LNCAP (cell line): Measurements from ENCODE around the gene POU6F2.

Source experiments
- TF ChIP-seq, protein P1 (sequence below): fragments of 450-650 bp; IDR thresholded peaks from 2 replicates; pipeline ENCODE4 v1.5.1; 2017; ENCODE audit warnings: mild to moderate bottlenecking

Gene POU6F2

DNA sequence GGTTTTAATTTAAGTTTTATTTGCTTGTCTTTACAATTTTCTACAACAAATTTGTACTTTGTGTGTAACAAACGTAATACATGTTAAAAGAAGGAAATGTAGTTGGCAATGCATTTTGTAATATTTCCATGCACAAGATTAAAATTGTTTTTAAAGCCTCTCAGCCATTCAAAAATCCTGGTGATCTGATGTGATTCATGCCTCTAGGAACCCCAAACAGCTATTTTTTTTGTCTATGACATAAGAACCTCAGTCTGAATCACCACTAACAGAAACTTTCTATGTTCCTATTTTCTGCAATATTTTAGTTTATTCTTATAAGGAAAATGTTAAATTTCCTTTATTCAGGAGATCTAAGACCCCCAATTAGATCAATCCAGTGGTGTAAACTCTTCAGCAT is 405.4 kb downstream of the POU6F2 start:
- TF ChIP-seq, protein P1, sequence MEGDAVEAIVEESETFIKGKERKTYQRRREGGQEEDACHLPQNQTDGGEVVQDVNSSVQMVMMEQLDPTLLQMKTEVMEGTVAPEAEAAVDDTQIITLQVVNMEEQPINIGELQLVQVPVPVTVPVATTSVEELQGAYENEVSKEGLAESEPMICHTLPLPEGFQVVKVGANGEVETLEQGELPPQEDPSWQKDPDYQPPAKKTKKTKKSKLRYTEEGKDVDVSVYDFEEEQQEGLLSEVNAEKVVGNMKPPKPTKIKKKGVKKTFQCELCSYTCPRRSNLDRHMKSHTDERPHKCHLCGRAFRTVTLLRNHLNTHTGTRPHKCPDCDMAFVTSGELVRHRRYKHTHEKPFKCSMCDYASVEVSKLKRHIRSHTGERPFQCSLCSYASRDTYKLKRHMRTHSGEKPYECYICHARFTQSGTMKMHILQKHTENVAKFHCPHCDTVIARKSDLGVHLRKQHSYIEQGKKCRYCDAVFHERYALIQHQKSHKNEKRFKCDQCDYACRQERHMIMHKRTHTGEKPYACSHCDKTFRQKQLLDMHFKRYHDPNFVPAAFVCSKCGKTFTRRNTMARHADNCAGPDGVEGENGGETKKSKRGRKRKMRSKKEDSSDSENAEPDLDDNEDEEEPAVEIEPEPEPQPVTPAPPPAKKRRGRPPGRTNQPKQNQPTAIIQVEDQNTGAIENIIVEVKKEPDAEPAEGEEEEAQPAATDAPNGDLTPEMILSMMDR, result no peak

DNA sequence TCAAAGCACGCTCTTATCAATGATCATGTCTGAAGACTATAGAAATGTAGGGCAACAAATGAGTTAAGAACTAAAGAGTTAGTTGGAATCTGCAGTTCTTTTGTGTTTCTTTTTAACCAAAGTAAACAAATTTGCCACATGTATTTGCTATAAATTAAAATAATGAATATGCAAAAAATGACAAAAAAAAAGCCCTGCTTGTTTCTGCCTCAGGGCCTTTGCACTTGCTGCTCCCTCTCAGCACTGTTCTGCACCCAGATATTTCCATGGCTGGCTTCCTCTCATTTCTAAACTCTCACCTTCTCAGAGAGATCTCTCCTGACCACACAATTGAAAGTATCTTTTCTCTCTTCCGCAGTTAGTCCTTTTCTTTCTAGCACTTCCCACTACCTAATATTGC is 406.7 kb downstream of the POU6F2 start:
- TF ChIP-seq, protein P1, result no peak

DNA sequence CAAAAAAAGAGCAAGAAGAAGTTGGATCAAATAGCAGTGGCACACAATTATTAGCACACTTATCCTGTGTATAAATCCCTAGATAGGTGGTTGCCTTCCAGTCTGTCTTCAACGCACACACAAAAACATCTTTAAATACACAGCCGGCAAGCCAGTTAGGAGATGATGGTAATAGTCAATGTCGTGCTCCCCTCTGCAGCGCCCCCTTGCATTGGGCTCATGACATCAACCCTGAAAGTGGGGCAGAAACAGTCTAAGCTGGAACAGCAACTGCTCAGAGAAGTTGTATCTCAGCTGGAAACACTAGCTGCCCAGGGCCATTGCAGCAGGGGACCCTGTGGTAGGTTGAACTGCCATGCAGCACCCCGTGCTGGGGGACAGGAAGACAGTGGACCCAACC is 409.0 kb downstream of the POU6F2 start:
- TF ChIP-seq, protein P1, result no peak

DNA sequence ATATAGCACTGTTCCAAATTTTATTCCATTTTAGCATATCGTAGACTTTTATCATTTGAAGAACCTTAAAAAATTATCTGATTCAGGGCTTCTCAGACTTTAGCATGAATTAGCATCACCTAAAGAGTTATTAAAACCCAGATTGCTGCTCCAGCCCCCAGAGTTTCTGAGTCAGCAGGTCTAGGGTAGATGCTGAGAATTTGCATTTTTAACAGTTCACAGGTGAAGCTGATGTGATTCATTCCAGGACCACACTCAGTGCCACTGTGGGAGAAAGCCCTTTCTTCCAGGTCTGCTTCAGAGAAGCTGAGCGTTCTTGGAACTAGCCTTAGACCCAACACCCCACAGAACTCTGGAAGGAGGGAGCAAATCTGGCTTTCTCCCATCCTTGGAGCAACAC is 414.4 kb downstream of the POU6F2 start:
- TF ChIP-seq, protein P1, result no peak

DNA sequence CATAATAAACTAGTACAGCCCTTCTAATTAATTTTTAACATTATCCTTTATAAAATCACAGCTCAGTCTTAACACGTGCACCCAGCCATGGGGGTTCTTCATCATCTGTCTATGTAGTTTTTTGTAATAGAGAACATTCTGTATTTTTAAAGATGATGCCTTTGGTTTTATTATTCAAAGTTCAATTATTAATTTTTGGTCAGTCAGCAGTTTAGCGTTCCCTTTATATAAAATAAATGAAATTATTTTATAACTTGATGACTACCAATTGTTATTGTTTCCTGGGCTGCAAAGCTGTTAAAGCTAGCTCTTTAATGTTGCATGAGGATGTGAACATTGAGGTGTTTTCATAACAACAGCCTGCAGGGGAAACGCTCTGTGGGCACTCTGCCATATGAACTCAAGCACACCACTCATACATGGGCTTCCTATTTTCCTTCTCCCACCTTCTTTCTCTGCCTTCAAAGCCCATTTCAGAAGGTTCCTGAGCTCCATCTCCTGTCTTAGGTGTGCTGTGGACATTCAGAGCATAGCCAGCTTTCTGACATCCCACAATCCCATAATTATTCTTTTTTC is 416.5 kb downstream of the POU6F2 start:
- TF ChIP-seq, protein P1, result no peak

DNA sequence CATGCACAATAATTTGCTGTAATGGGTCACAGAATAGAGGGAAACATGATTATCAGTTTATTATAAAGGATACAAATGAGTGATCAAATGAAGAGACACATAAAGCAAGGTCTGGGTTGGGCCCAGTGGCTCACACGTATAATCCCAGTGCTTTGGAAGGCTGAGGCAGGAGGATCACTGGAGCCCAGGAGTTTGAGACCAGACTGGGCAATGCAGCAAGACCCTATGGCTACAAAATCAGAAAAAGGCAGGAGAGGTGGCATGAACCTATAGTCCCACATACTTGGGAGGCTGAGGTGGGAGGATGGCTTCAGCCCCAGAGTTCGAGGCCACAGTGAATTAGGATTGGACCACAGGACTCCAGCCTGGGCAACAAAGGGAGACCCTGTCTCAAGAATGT is 421.7 kb downstream of the POU6F2 start:
- TF ChIP-seq, protein P1, result no peak

DNA sequence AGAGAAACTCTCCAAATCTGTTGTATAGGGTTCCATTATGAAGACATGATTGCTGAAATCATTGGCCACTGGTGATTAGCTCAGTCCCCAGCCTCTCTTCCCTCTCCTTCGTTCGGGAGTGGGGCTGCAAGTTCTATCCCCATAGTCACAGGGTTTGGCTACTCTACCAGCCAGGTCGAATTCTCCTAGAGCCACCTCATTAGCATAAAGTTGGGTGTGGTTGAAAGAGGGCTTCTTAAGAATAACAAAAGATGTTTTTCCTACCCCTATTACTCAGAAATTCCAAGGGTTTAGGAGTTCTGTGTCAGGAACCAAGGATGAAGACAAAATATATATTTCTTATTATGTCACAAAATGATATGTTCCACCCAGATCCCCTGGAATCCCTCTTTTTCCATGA is 422.3 kb downstream of the POU6F2 start:
- TF ChIP-seq, protein P1, result no peak

DNA sequence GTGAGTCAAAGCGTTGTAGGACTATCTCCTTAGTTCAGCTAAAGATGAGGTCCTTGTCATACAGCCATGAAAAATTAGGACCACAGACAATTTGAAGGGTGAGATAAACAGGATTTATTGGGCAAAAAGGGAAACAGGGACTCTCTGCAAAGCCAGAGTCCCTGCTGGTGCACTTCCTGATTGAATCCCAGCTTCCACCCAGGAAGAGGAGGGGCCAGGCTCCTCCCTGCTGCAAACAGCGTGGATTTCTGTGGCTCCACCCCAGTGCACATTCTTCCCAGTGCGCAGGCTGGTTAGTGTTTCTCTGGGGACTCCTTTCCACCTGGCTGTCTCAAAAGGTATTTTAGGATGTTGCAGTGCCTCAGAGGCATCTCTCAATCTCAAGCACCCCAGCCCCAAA is 423.1 kb downstream of the POU6F2 start:
- TF ChIP-seq, protein P1, result no peak
